Hepatocyte (in vitro differentiated cells): ENCODE measurements around the gene PDE4D.

Experiments
- CTCF ChIP-seq: fragments of 200-600 bp; sonication (generic); IDR thresholded peaks from 2 replicates; pipeline ENCODE4 v1.5.1; 2016; ENCODE audit warnings: antibody characterized with exemption, mild to moderate bottlenecking; ENCODE audit not compliant: poor library complexity
- EZH2phosphoT487 ChIP-seq: fragments of 200-600 bp; sonication (generic); IDR thresholded peaks from one replicate; pipeline ENCODE4 v1.6.1; 2018; ENCODE audit warnings: antibody characterized with exemption, mild to moderate bottlenecking, low read depth, moderate library complexity; ENCODE audit not compliant: unreplicated experiment, severe bottlenecking

DNA sequence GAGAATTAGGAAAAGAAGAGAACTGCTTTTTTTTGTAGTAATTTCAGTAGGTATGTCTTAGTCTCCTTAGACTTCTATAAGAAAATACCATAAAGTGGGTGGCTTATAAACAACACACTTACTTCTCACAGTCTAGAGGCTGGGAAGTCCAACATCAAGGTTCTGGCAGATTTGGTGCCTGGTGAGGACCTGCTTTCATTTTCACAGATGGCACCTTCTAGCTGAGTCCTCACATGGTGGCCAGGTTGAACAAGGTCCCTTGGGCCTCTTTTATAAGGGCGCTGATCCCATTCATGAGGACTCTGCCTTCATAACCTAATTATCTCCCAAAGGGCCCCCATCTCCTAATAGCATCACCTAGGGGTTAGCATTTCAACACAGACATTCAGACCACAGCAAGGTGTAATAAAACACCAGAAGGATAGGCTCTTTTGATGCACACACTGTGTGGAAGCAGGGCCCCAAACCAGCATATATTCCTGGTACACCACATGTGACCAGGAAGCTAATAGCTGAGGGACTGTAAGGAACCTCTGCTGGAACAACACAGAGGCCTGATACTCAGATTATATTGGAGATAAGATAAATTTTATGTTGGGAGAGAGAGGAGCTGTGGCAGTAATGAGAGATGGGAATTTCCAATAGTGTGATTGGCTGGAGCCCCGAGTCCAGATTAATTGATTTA lies 925.8 kb downstream of the PDE4D start:
- TF ChIP-seq EZH2phosphoT487 (no peak), CTCF (no peak)
